Measurements from ENCODE around the gene AKR1C8.
"Not testable (repeated sequence)": the region's sequence is repeated elsewhere in the genome, so short reads cannot be mapped to it uniquely, and the experiment has no call there.

Gene AKR1C8

GRCh38 chr10:5195727-5196374, 10.9 kb upstream of the AKR1C8 start:
- POLR2A ChIA-PET, result no interaction called here
- CTCF ChIA-PET, result no interaction called here
- DNase-seq (ENCODE audit: extremely low spot score), result no peak
- TF ChIP-seq, protein P1, sequence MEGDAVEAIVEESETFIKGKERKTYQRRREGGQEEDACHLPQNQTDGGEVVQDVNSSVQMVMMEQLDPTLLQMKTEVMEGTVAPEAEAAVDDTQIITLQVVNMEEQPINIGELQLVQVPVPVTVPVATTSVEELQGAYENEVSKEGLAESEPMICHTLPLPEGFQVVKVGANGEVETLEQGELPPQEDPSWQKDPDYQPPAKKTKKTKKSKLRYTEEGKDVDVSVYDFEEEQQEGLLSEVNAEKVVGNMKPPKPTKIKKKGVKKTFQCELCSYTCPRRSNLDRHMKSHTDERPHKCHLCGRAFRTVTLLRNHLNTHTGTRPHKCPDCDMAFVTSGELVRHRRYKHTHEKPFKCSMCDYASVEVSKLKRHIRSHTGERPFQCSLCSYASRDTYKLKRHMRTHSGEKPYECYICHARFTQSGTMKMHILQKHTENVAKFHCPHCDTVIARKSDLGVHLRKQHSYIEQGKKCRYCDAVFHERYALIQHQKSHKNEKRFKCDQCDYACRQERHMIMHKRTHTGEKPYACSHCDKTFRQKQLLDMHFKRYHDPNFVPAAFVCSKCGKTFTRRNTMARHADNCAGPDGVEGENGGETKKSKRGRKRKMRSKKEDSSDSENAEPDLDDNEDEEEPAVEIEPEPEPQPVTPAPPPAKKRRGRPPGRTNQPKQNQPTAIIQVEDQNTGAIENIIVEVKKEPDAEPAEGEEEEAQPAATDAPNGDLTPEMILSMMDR (IDR thresholded peaks at IDR 0.05; ENCODE audit: control extremely low read depth, extremely low read depth, low read depth, missing control alignments), result no peak

DNA sequence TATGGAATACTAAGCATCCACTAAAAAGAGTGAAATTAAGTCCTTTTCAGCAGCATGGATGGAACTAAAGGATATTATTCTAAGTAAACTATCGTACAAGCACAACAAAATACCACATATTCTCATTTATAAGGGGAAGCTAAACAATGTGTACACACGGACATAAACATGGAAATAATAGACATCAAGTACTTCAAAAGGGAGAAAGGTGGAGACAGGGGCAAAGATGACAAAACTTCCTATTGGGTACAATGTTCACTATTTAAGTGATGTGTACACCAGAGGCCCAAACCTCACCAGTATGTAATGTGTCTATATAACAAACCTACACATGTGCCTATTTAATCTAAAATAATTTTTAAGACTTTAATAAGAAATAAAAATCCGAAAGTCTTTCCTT, 9.5 kb upstream of the AKR1C8 start:
- POLR2A ChIA-PET, result no interaction called here
- TF ChIP-seq, protein P1 (IDR thresholded peaks at IDR 0.05; ENCODE audit: control extremely low read depth, extremely low read depth, low read depth, missing control alignments), result no peak
- no peak for DNase-seq (ENCODE audit: extremely low spot score)
- CTCF ChIA-PET, result no interaction called here

DNA sequence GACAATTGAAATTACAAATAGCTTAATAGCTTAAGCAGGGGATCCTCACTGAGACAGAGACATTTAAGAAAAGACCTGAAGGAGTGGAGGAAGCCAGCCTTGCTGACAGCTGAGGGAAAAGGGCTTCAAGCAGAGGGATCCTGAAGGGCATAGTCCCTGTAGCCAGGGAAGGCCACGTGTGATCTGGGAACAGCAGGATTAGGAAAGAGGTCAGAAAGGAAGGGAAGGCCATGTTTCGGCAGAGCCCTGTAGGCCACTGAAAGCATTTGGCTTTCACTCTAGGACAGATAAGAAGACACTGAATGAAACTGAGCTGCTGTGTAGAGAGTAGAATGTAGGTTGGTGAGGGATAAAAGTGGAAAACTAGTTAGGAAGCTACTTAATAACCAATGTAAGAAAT, 3.4 kb upstream of the AKR1C8 start:
- DNase-seq (ENCODE audit: extremely low spot score), result no peak
- ChIA-PET POLR2A (no interaction called here), CTCF (interaction anchor here (1.0 to 1.9 kb wide), 3 partner anchors 10 to 338 kb away, joined by 3 to 6 read pairs (median 3); no protein-coding TSS in a partner anchor)
- TF ChIP-seq, protein P1 (IDR thresholded peaks at IDR 0.05; ENCODE audit: control extremely low read depth, extremely low read depth, low read depth, missing control alignments), result no peak

DNA sequence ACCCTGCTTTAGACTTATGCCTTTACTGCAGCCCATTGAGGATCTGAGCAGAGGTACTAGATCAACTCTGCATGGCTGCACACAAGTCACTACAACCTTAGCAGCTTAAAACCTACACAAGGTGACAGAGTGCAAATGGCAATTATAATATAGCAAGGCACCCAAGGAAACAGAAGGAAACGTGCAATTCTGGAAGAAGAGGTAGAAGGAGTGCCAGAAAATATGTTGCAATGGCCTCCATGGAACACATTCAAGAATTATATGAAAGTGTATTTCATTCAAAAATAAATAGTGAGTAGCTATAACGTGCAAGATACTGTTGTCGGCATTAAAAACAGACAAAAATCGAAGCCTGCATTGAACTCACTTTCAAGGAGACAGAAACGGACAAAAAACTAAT, 2.9 kb upstream of the AKR1C8 start:
- ChIA-PET CTCF (interaction anchor here (1.0 to 1.9 kb wide), 3 partner anchors 10 to 338 kb away, joined by 3 to 6 read pairs (median 3); no protein-coding TSS in a partner anchor), POLR2A (no interaction called here)
- DNase-seq (ENCODE audit: extremely low spot score), result no peak
- TF ChIP-seq, protein P1 (IDR thresholded peaks at IDR 0.05; ENCODE audit: control extremely low read depth, extremely low read depth, low read depth, missing control alignments), result no peak

DNA sequence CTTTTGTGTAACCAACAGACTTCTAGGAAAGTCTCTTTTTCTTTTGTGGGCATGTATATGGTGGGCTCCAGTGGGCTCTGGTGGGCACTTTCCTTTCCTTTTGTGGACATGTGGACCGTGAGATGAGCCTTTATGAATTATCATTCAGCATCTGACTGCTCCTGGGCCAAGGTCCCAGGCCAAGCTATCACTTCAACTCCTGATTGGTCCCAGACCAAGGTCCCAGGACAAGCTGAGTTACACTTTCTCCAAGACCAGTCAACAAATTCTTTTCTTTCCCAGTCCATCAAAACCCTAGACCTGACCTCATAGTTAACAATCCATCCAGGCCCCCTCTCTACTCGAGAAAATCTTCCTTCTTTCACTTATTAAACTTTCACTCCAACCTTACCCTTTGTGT, 1.0 kb downstream of the AKR1C8 start:
- CTCF ChIA-PET, result no interaction called here
- TF ChIP-seq, protein P1 (IDR thresholded peaks at IDR 0.05; ENCODE audit: control extremely low read depth, extremely low read depth, low read depth, missing control alignments), result no peak
- POLR2A ChIA-PET, result no interaction called here
- no peak for DNase-seq (ENCODE audit: extremely low spot score)

- DNase-seq (ENCODE audit: extremely low spot score); CTCF ChIA-PET; POLR2A ChIA-PET: not testable (repeated sequence)
Measured at GRCh38 chr10:5180503-5180902, 4.4 kb downstream of the AKR1C8 start.

GRCh38 chr10:5175581-5175980, 9.4 kb downstream of the AKR1C8 start:
- POLR2A ChIA-PET; DNase-seq (ENCODE audit: extremely low spot score); CTCF ChIA-PET: not testable (repeated sequence)

GRCh38 chr10:5168897-5169420, 16.0 kb downstream of the AKR1C8 start:
- CTCF ChIA-PET, result no interaction called here
- no peak for DNase-seq (ENCODE audit: extremely low spot score)
- POLR2A ChIA-PET, result no interaction called here

More at GRCh38 chr10:5168897-5169420, 16.0 kb downstream of the AKR1C8 start:
- TF ChIP-seq, protein P1 (IDR thresholded peaks at IDR 0.05; ENCODE audit: control extremely low read depth, extremely low read depth, low read depth, missing control alignments), result no peak

Measured in GM10248 (cell line).